CD4-positive, CD25-positive, alpha-beta regulatory T cell (primary cell): ENCODE results near the gene COL4A2. TPM values are rescaled to one million over a fixed set of nuclear protein-coding genes. Genes with fewer than 3 reads are reported as not detected.

Experiments used
- ATAC-seq, 2 donors: fragments of 150-1000 bp; cut with Tn5 transposase; one replicate each; pipeline ENCODE4 v1.10.0; 2021; ENCODE audit warnings: low read depth in 2 of 2, moderate number of reproducible peaks in 2 of 2, moderate library complexity in 1 of 2
- DNase-seq, 3 donors: peaks; one replicate each; pipeline versions ENCODE4 v3.0.0 to v3.0.0-alpha.2; 2012 to 2022; ENCODE audit warnings: mixed read lengths in 1 of 3
- H3K27ac ChIP-seq: one replicate; pipeline ENCODE4 v1.7.0; 2013; ENCODE audit warnings: mild to moderate bottlenecking, low read length; ENCODE audit not compliant: insufficient read depth, poor library complexity, severe bottlenecking
- H3K27me3 ChIP-seq: one replicate; pipeline ENCODE4 v1.7.0; 2013; ENCODE audit warnings: low read length; ENCODE audit not compliant: control insufficient read depth, insufficient read depth
- H3K36me3 ChIP-seq: one replicate; pipeline ENCODE4 v1.7.0; 2013; ENCODE audit warnings: mild to moderate bottlenecking, low read length, moderate library complexity; ENCODE audit not compliant: control insufficient read depth, insufficient read depth
- H3K4me1 ChIP-seq: 2 replicates; pipeline ENCODE4 v1.7.0; 2013; ENCODE audit warnings: mild to moderate bottlenecking, low read length; ENCODE audit not compliant: insufficient read depth, control insufficient read depth, poor library complexity, severe bottlenecking
- H3K4me3 ChIP-seq: one replicate; pipeline ENCODE4 v1.7.0; 2013; ENCODE audit warnings: low read depth, mild to moderate bottlenecking, low read length, moderate library complexity
- H3K9me3 ChIP-seq, 2 experiments: 1 replicate in 1 of 2; 2 replicates in 1 of 2; pipeline ENCODE4 v1.7.0; 2013; ENCODE audit warnings: low read length in 2 of 2, mild to moderate bottlenecking in 1 of 2, moderate library complexity in 1 of 2; ENCODE audit not compliant: control insufficient read depth in 2 of 2
- H3K27ac Mint-ChIP-seq, 3 donors: one replicate each; pipeline ENCODE4 v1.8.0; 2020 to 2022; ENCODE audit warnings: mild to moderate bottlenecking in 3 of 3, mixed read lengths in 3 of 3, moderate library complexity in 2 of 3
- H3K27me3 Mint-ChIP-seq: one replicate; pipeline ENCODE4 v1.8.0; 2022; ENCODE audit warnings: mild to moderate bottlenecking, mixed read lengths
- H3K36me3 Mint-ChIP-seq: one replicate; pipeline ENCODE4 v1.8.0; 2020; ENCODE audit warnings: mixed read lengths
- H3K4me1 Mint-ChIP-seq, 4 donors: one replicate each; pipeline ENCODE4 v1.8.0; 2020 to 2022; ENCODE audit warnings: mixed read lengths in 4 of 4, mild to moderate bottlenecking in 1 of 4
- H3K4me3 Mint-ChIP-seq, 4 donors: one replicate each; pipeline ENCODE4 v1.8.0; 2020 to 2022; ENCODE audit warnings: mild to moderate bottlenecking in 4 of 4, mixed read lengths in 4 of 4, moderate library complexity in 3 of 4
- H3K9me3 Mint-ChIP-seq, 7 donors: one replicate each; pipeline ENCODE4 v1.8.0; 2020 to 2022; ENCODE audit warnings: mixed read lengths in 7 of 7, mild to moderate bottlenecking in 3 of 7, moderate library complexity in 2 of 7
- polyA plus RNA-seq, 4 donors: library from polyadenylated mRNA; unstranded; fragments of 300-500 nt; fragmentation: Illumina TruSeq; gene quantifications; one replicate each; pipeline ENCODE4 v1.2.3, GENCODE V29; 2021
- total RNA-seq: library from RNA; stranded (reverse); gene quantifications from one replicate; pipeline ENCODE4 v1.2.3, GENCODE V29; 2022

COL4A2 gene
- total and polyA plus RNA-seq, 5 donors from 2014 or later: not detected

DNA sequence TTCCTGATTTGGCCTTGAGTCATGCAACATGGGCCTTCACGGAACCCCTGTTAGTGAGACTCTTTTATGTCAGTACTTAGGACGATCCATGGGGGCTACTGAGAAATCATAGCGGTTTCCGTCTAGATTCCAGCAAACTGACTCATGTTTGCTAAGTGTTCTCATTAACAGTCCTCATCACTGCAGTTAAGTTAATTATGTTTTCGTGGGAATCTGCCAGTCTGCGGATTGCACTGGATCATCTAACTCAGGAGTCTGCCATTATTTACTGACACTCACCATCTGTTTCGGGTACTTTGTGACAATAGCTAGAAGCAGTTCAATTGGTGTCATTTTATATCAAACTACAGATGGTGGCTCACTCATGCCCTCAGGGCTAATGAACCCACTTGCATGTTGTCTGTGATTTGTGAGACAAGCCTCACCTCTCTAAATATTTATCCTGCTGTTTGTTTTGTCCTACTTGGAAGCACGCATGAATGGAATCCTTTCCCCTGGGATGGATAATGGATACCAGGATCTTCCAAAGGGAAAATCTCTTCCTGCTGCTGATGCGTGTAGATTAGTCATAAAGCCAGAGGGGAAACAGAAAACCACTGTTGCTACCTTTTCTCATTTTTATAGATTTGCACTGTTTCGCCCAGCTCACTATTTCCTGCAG lies 192.7 kb downstream of the COL4A2 start:
- Mint-ChIP-seq H3K36me3 (no peaks in the 10 kb centered on the region), H3K9me3 (peaks cover 0 to 1% (median 0%) of the 10 kb centered on the region in 7 donors)

DNA sequence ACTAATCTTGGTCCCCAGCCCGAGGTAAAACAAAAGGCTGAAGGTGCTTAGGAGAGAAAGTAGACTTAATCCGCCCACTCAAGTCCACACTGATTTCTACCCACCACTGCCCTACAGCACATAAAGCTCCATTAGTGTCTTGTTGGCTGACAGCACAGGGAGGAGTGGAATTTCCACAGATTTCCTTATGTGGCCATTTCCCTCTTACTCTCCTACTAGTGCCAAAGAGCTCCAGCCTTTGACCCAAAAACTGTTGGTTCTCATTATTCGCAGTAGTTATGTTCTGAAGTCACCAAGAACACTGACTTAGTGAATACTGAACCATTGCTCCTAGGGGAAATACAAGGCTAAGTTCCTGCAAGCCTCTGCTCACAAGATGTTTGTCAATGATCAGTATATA lies 193.3 kb downstream of the COL4A2 start:
- Mint-ChIP-seq H3K27ac (no peak overlapping the region), H3K4me1 (no peaks in the 10 kb centered on the region), H3K36me3 (no peaks in the 10 kb centered on the region), H3K9me3 (peaks cover 0 to 1% (median 0%) of the 10 kb centered on the region in 7 donors), H3K4me3 (no peak overlapping the region), H3K27me3 (no peaks in the 10 kb centered on the region)
- no peaks in the 10 kb centered on the region for H3K36me3 ChIP-seq
- no peak overlapping the region for H3K27ac ChIP-seq
- no peaks in the 10 kb centered on the region for H3K4me1 ChIP-seq
- H3K4me3 ChIP-seq: no peak overlapping the region
- H3K27me3 ChIP-seq: no peaks in the 10 kb centered on the region
- ATAC-seq (no peak), DNase-seq (no peak)
- no peaks in the 10 kb centered on the region for H3K9me3 ChIP-seq

More for the DNA sequence above, 192.7 kb downstream of the COL4A2 start:
- Histone ChIP-seq H3K27me3 (no peaks in the 10 kb centered on the region), H3K36me3 (no peaks in the 10 kb centered on the region), H3K4me1 (no peaks in the 10 kb centered on the region), H3K4me3 (no peak overlapping the region), H3K9me3 (no peaks in the 10 kb centered on the region), H3K27ac (no peak overlapping the region)
- Mint-ChIP-seq H3K27me3 (no peaks in the 10 kb centered on the region), H3K27ac (no peak overlapping the region), H3K4me3 (no peak overlapping the region), H3K4me1 (no peaks in the 10 kb centered on the region)
- DNase-seq (no peak), ATAC-seq (no peak)

DNA sequence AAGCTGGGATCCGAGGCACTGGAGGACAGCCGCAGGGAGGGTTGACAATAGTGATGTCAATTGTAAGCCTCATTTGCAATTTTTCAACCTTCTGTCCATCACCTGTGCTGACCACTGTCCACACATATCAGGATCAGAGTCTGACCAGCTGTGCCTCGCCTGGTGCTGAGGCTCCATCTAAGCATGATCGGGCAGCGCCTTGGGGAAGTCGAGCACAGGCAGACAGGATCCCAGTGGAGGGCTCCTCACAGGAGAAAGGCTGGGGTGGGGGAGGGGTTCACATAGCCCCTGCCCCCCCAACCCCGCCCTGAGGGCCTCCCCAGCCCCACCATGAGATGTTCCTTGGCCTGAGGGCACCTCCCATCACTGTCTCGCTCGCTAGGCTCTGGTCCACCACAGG lies 194.1 kb downstream of the COL4A2 start:
- Histone ChIP-seq H3K9me3 (no peaks in the 10 kb centered on the region), H3K36me3 (no peaks in the 10 kb centered on the region), H3K4me3 (no peak overlapping the region), H3K27ac (no peak overlapping the region), H3K4me1 (no peaks in the 10 kb centered on the region), H3K27me3 (no peaks in the 10 kb centered on the region)
- ATAC-seq: no peak
- Mint-ChIP-seq H3K4me1 (no peaks in the 10 kb centered on the region), H3K36me3 (no peaks in the 10 kb centered on the region), H3K9me3 (peaks cover 0 to 1% (median 0%) of the 10 kb centered on the region in 7 donors), H3K4me3 (no peak overlapping the region), H3K27ac (no peak overlapping the region), H3K27me3 (no peaks in the 10 kb centered on the region)
- no peak for DNase-seq

DNA sequence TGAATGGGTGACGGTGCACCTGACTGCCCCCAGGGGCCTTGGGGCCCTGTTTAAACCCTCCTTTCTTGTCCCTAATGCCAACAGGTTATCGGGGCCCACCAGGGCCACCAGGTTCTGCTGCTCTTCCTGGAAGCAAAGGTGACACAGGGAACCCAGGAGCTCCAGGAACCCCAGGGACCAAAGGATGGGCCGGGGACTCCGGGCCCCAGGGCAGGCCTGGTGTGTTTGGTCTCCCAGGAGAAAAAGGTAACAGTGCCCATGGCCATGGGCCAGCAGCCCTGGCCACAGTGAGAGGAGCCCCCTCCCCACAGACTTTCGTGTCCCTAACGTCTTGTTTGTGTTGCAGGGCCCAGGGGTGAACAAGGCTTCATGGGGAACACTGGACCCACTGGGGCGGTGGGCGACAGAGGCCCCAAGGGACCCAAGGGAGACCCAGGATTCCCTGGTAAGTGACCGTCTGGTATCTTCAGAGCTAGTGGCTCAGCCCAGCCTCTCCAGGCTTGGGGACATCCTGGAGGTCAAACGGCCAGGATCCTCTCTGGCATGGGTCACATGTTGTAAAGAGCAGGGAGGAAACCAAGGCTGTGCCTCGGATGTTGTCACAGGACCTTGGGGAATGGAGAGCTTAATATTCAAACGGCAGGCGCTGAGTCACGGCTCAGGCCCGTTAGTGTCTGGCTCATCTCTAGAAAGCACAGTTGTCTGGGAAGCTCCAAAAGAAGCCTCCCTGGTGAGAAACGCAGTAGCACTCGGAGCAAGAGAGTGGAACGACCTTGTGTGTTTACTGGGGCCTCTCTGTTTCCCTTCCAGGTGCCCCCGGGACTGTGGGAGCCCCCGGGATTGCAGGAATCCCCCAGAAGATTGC lies 196.2 kb downstream of the COL4A2 start:
- Histone ChIP-seq H3K27me3 (no peaks in the 10 kb centered on the region), H3K4me1 (no peaks in the 10 kb centered on the region), H3K4me3 (no peak overlapping the region), H3K27ac (no peak overlapping the region), H3K36me3 (no peaks in the 10 kb centered on the region), H3K9me3 (no peaks in the 10 kb centered on the region)
- Mint-ChIP-seq H3K4me1 (no peaks in the 10 kb centered on the region), H3K36me3 (no peaks in the 10 kb centered on the region), H3K27me3 (no peaks in the 10 kb centered on the region), H3K4me3 (no peak overlapping the region), H3K27ac (no peak overlapping the region), H3K9me3 (peaks cover 0 to 1% (median 0%) of the 10 kb centered on the region in 7 donors)
- no peak for ATAC-seq
- no peak for DNase-seq

DNA sequence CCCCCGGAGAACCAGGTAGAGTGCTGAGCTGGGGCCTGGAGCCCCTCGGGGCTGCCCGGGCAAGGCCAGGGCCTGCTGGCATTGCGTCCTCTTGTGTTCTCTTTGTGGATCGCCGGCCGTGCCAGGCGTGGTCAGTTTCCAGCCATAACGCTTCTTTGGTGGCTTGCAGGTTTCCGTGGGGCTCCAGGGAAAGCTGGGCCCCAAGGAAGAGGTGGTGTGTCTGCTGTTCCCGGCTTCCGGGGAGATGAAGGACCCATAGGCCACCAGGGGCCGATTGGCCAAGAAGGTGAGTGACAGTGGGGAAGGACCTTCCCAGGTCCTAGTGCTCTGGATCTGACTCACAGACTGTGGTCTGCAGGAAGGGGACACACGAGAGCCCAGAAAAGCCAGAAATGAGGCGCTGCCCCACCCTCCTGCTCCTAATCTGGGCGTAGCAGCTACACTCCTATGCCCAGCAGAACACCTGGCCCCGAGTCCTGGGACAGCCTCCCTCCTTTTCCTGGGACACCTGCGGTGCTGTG lies 197.0 kb downstream of the COL4A2 start:
- Mint-ChIP-seq H3K27ac (no peak overlapping the region), H3K4me1 (no peaks in the 10 kb centered on the region), H3K36me3 (no peaks in the 10 kb centered on the region), H3K4me3 (no peak overlapping the region), H3K9me3 (peaks cover 0 to 1% (median 0%) of the 10 kb centered on the region in 7 donors), H3K27me3 (no peaks in the 10 kb centered on the region)
- no peak for DNase-seq
- no peak for ATAC-seq
- Histone ChIP-seq H3K4me1 (no peaks in the 10 kb centered on the region), H3K27ac (no peak overlapping the region), H3K36me3 (no peaks in the 10 kb centered on the region), H3K27me3 (no peaks in the 10 kb centered on the region), H3K9me3 (no peaks in the 10 kb centered on the region), H3K4me3 (no peak overlapping the region)

DNA sequence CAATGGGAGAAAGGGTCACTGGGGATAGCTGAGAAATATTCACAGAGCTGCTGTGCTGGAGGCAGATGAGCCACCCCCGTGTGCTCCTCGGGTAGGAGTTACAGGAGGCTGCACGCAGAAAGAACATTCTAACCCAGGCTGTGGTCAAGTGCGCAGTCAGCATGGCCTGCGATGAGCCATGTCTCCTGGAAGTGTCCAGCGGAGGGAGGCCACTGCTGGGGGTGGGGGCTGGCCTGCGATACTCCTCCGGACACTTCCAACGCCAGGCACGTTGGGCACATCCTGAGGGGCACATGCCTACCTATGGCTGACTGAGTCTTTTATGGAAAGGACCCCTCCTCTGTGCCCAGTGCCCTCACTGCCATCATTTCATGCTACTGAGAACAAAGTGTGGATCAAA lies 198.5 kb downstream of the COL4A2 start:
- H3K9me3 ChIP-seq: no peaks in the 10 kb centered on the region
- H3K4me1 ChIP-seq: no peaks in the 10 kb centered on the region
- Mint-ChIP-seq H3K27me3 (no peaks in the 10 kb centered on the region), H3K4me3 (no peak overlapping the region), H3K27ac (no peak overlapping the region), H3K36me3 (no peaks in the 10 kb centered on the region), H3K9me3 (peaks cover 0 to 1% (median 0%) of the 10 kb centered on the region in 7 donors), H3K4me1 (peaks cover 0 to 5% (median 0%) of the 10 kb centered on the region in 4 donors)
- H3K27ac ChIP-seq: no peak overlapping the region
- DNase-seq (no peak), ATAC-seq (no peak)
- no peaks in the 10 kb centered on the region for H3K27me3 ChIP-seq
- no peaks in the 10 kb centered on the region for H3K36me3 ChIP-seq
- H3K4me3 ChIP-seq: no peak overlapping the region

DNA sequence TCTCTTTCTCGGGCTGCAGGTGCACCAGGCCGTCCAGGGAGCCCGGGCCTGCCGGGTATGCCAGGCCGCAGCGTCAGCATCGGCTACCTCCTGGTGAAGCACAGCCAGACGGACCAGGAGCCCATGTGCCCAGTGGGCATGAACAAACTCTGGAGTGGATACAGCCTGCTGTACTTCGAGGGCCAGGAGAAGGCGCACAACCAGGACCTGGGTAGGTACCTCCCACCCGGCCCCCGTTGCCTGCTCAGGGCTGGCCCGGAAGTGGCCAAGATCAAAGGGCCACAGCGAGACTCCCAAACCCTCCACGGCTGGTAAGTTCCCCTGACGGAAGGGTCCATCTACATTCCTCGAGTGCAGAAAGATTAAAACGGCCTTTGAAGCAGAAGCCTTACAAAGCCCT lies 199.3 kb downstream of the COL4A2 start:
- Histone ChIP-seq H3K27me3 (no peaks in the 10 kb centered on the region), H3K9me3 (no peaks in the 10 kb centered on the region), H3K4me1 (no peaks in the 10 kb centered on the region), H3K36me3 (no peaks in the 10 kb centered on the region), H3K27ac (no peak overlapping the region), H3K4me3 (no peak overlapping the region)
- Mint-ChIP-seq H3K9me3 (no peaks in the 10 kb centered on the region), H3K27ac (no peak overlapping the region), H3K27me3 (no peaks in the 10 kb centered on the region), H3K4me1 (peaks cover 0 to 5% (median 0%) of the 10 kb centered on the region in 4 donors), H3K36me3 (no peaks in the 10 kb centered on the region), H3K4me3 (no peak overlapping the region)
- no peak for DNase-seq
- ATAC-seq: no peak
